GM12891 (cell line): ENCODE results near the gene BAHCC1.
"Not testable (repeated sequence)": the region's sequence is repeated elsewhere in the genome, so short reads cannot be mapped to it uniquely, and the experiment has no call there.

Source experiments
- DNase-seq: peaks from one replicate; pipeline ENCODE4 v3.0.0; 2011; ENCODE audit warnings: low spot score; ENCODE audit not compliant: insufficient read length
- FAIRE-seq: peaks from 2 replicates; lab custom pipeline; 2011; peaks lifted over from hg19 to GRCh38; lab: Jason Lieb, UNC
- PAX5 ChIP-seq: IDR thresholded peaks from 2 replicates; pipeline ENCODE4 v1.6.1; 2011; ENCODE audit warnings: low read length, moderate library complexity, mild to moderate bottlenecking; ENCODE audit not compliant: insufficient read depth, severe bottlenecking
- POLR2A ChIP-seq: IDR thresholded peaks from 2 replicates; pipeline ENCODE4 v1.6.1; 2011; ENCODE audit warnings: low read depth, low read length, control low read depth
- POLR2AphosphoS5 ChIP-seq: IDR thresholded peaks from 2 replicates; pipeline ENCODE4 v1.6.1; 2011; ENCODE audit warnings: low read depth, low read length, control low read depth
- POU2F2 ChIP-seq: IDR thresholded peaks from 2 replicates; pipeline ENCODE4 v1.6.1; 2011; ENCODE audit warnings: low read depth, mild to moderate bottlenecking, control low read depth, low read length, moderate library complexity
- SPI1 ChIP-seq: IDR thresholded peaks from 2 replicates; pipeline ENCODE4 v1.6.1; 2011; ENCODE audit warnings: low read depth, low read length, control low read depth
- TAF1 ChIP-seq: IDR thresholded peaks from 2 replicates; pipeline ENCODE4 v1.6.1; 2011; ENCODE audit warnings: low read depth, low read length, control low read depth

BAHCC1 gene

GRCh38 chr17:81422776-81423697 lies 27.8 kb downstream of the BAHCC1 start:
- FAIRE-seq = no peak
- DNase-seq = no peak
- TF ChIP-seq POU2F2 = no peak
- no peak for TF ChIP-seq PAX5
- no peak for TF ChIP-seq TAF1

GRCh38 chr17:81423698-81424071 lies 28.4 kb downstream of the BAHCC1 start:
- DNase-seq (no peak), FAIRE-seq (no peak)
- TF ChIP-seq POU2F2 (no peak), TAF1 (no peak), PAX5 (no peak), POLR2A (no peak), SPI1 (no peak), POLR2AphosphoS5 (no peak)

- TF ChIP-seq SPI1 (no peak), POU2F2 (no peak), PAX5 (no peak), TAF1 (no peak), POLR2A (no peak), POLR2AphosphoS5 (no peak)
- DNase-seq (no peak), FAIRE-seq (no peak)
Observed at GRCh38 chr17:81424151-81425017, 29.1 kb downstream of the BAHCC1 start.

GRCh38 chr17:81425041-81425440 lies 29.8 kb downstream of the BAHCC1 start:
- FAIRE-seq, DNase-seq: not testable (repeated sequence)

GRCh38 chr17:81425716-81426392 lies 30.6 kb downstream of the BAHCC1 start:
- DNase-seq, FAIRE-seq: not testable (repeated sequence)

- no peak for FAIRE-seq
- DNase-seq = no peak
- TF ChIP-seq POLR2AphosphoS5 (no peak), POLR2A (no peak), PAX5 (no peak), SPI1 (no peak), TAF1 (no peak), POU2F2 (no peak)
Observed at GRCh38 chr17:81426393-81427172, 31.3 kb downstream of the BAHCC1 start.

GRCh38 chr17:81427173-81428120 lies 32.2 kb downstream of the BAHCC1 start:
- DNase-seq = no peak
- no peak for TF ChIP-seq POLR2A
- TF ChIP-seq POLR2AphosphoS5 = no peak
- TF ChIP-seq SPI1 = no peak
- TF ChIP-seq POU2F2 = no peak
- TF ChIP-seq TAF1 = no peak
- TF ChIP-seq PAX5 = no peak
- no peak for FAIRE-seq

- FAIRE-seq (no peak), DNase-seq (no peak)
- TF ChIP-seq SPI1 = no peak
- TF ChIP-seq PAX5 = no peak
- TF ChIP-seq POU2F2 = no peak
- TF ChIP-seq POLR2AphosphoS5 = no peak
- no peak for TF ChIP-seq TAF1
- TF ChIP-seq POLR2A = no peak
Observed at GRCh38 chr17:81428121-81428515, 32.9 kb downstream of the BAHCC1 start.
